OCI-LY1 (cell line): ENCODE results near the gene AMZ1.

Experiments used
- H2AFZ ChIP-seq: fragments of 200-600 bp; sonication (generic), shearing (Covaris generic); 2 replicates; pipeline ENCODE4 v1.6.0; 2014; ENCODE audit warnings: antibody characterized with exemption, mild to moderate bottlenecking, low read length
- H3F3A ChIP-seq: fragments of 200-600 bp; sonication (generic), shearing (Covaris generic); 2 replicates; pipeline ENCODE4 v1.6.0; 2014; ENCODE audit warnings: mild to moderate bottlenecking, antibody characterized with exemption, low read length, moderate library complexity; ENCODE audit not compliant: insufficient read depth
- H3K27ac ChIP-seq: fragments of 200-600 bp; sonication (generic); 2 replicates; pipeline ENCODE4 v1.5.1; 2014; ENCODE audit warnings: low read length, mixed run types, mild to moderate bottlenecking, low read depth; ENCODE audit not compliant: poor library complexity, severe bottlenecking
- H3K27me3 ChIP-seq: fragments of 200-600 bp; sonication (generic); 2 replicates; pipeline ENCODE4 v1.6.0; 2014; ENCODE audit warnings: antibody characterized with exemption, mild to moderate bottlenecking, low read length, moderate library complexity; ENCODE audit not compliant: insufficient read depth
- H3K36me3 ChIP-seq: fragments of 200-600 bp; sonication (generic); 2 replicates; pipeline ENCODE4 v1.6.1; 2014; ENCODE audit warnings: mild to moderate bottlenecking, antibody characterized with exemption, low read length, moderate library complexity, mixed read lengths; ENCODE audit not compliant: insufficient read depth
- H3K4me1 ChIP-seq: fragments of 200-600 bp; sonication (generic); 2 replicates; pipeline ENCODE4 v1.5.1; 2014; ENCODE audit warnings: mild to moderate bottlenecking, low read length, moderate library complexity; ENCODE audit not compliant: insufficient read depth, severe bottlenecking
- H3K4me2 ChIP-seq: fragments of 200-600 bp; sonication (generic), shearing (Covaris generic); 2 replicates; pipeline ENCODE4 v1.6.1; 2014; ENCODE audit warnings: low read length
- H3K4me3 ChIP-seq: fragments of 200-600 bp; sonication (generic); 2 replicates; pipeline ENCODE4 v1.5.1; 2014; ENCODE audit warnings: low read length, low read depth, mild to moderate bottlenecking, mixed read lengths; ENCODE audit not compliant: poor library complexity, severe bottlenecking
- H3K79me2 ChIP-seq: fragments of 200-600 bp; shearing (Covaris generic); 2 replicates; pipeline ENCODE4 v1.6.1; 2016; ENCODE audit warnings: mixed run types, low read length, mixed read lengths; ENCODE audit not compliant: insufficient read depth
- H3K9ac ChIP-seq: fragments of 200-600 bp; sonication (generic), shearing (Covaris generic); 2 replicates; pipeline ENCODE4 v1.6.1; 2014; ENCODE audit warnings: mild to moderate bottlenecking, low read length, mixed read lengths
- H3K9me2 ChIP-seq: fragments of 200-600 bp; sonication (generic), shearing (Covaris generic); 2 replicates; pipeline ENCODE4 v1.6.1; 2014; ENCODE audit warnings: low read depth, mild to moderate bottlenecking, low read length, mixed read lengths
- H3K9me3 ChIP-seq: fragments of 200-600 bp; shearing (Covaris generic); 2 replicates; pipeline ENCODE4 v1.6.1; 2014; ENCODE audit warnings: low read length, mixed read lengths
- H4K20me1 ChIP-seq: fragments of 200-600 bp; sonication (generic), shearing (Covaris generic); 2 replicates; pipeline ENCODE4 v1.6.0; 2016; ENCODE audit warnings: mild to moderate bottlenecking, low read length; ENCODE audit not compliant: insufficient read depth
- EZH2 ChIP-seq: fragments of 200-600 bp; sonication (generic), shearing (Covaris generic); IDR thresholded peaks from 2 replicates; pipeline ENCODE4 v1.8.0; 2017; ENCODE audit warnings: borderline replicate concordance, mixed run types, mild to moderate bottlenecking, antibody characterized with exemption, low read length, moderate library complexity, mixed read lengths
- TF ChIP-seq, protein P1 (sequence below): fragments of 200-600 bp; sonication (generic), shearing (Covaris generic); IDR thresholded peaks from 2 replicates; pipeline ENCODE4 v1.5.1; 2017; ENCODE audit warnings: mild to moderate bottlenecking, antibody characterized with exemption, low read length, moderate library complexity, mixed read lengths

AMZ1 gene, protein sequence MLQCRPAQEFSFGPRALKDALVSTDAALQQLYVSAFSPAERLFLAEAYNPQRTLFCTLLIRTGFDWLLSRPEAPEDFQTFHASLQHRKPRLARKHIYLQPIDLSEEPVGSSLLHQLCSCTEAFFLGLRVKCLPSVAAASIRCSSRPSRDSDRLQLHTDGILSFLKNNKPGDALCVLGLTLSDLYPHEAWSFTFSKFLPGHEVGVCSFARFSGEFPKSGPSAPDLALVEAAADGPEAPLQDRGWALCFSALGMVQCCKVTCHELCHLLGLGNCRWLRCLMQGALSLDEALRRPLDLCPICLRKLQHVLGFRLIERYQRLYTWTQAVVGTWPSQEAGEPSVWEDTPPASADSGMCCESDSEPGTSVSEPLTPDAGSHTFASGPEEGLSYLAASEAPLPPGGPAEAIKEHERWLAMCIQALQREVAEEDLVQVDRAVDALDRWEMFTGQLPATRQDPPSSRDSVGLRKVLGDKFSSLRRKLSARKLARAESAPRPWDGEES

DNA sequence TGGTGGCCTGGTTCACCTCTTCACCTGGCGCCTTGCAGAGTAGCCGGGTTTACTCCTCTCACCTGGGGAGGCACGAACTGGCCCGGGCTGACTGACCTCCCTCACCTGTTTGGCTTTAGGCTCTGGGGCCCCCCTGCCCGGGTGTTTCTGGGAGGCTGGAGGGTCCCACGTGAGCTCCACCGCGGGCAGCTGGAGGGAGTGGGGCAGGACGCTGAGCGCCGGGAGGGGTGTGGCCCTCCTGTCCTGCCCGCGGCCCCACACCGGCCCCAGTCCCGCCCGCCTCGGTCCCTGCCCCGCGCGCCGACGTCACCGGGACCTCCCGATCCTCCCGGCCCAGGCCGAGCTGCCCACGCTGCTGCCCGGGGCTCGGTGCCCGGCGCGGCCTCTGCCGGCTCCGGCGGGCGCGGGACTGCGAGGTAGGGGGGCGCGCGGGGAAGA lies at the start of gene AMZ1:
Gene AMZ1, plus strand, starts transcription at position 322 of the 438 bp plus-strand sequence. CDS start 12,250 bp downstream, outside the sequence.
- no peak within 1 kb of the TSS for H3K4me3 ChIP-seq

DNA sequence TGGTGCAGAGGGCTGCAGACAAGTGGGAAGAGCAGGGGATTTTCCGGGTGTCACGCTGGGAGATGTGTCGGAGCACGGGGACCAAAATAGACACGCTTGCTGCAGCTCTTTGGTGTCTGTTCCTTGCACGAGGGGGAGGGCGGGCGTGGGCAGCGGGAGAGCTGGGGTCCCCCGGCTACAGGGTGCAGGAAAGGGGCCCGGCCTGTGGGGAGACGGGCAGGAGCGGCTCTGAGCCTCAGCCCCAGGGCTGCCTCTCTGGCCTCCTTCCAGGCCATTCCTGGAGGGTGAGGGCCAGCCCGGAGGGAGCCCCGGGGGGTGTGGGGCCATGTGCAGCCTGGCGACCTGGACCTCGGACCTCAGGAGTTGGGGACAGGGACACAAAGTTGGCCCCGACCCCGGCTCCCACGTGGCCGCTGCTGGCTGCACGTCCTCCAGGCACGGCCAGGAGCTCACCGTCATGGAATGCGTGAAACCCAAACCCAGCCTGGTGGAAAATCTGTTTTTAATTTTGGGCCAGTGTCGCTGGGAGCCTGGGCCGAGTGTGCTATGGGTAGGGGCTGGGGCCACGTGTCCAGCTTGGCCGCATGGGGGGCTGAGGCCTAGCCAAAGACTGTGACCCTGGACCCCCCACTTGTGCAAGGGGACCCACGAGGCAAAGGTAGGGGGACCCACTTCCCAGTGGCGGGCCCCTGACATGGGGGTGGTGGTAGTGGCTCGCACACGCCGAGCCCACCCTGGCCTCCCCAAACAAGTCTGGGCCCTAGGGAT lies 49.6 kb upstream of the AMZ1 start:
- H3K27ac ChIP-seq, result no peak overlapping the region
- no peak overlapping the region for H3K9ac ChIP-seq
- H3F3A ChIP-seq, result no peaks in the 10 kb centered on the region
- no peak overlapping the region for H3K4me3 ChIP-seq
- H3K79me2 ChIP-seq, result no peaks in the 10 kb centered on the region
- TF ChIP-seq, protein P1, sequence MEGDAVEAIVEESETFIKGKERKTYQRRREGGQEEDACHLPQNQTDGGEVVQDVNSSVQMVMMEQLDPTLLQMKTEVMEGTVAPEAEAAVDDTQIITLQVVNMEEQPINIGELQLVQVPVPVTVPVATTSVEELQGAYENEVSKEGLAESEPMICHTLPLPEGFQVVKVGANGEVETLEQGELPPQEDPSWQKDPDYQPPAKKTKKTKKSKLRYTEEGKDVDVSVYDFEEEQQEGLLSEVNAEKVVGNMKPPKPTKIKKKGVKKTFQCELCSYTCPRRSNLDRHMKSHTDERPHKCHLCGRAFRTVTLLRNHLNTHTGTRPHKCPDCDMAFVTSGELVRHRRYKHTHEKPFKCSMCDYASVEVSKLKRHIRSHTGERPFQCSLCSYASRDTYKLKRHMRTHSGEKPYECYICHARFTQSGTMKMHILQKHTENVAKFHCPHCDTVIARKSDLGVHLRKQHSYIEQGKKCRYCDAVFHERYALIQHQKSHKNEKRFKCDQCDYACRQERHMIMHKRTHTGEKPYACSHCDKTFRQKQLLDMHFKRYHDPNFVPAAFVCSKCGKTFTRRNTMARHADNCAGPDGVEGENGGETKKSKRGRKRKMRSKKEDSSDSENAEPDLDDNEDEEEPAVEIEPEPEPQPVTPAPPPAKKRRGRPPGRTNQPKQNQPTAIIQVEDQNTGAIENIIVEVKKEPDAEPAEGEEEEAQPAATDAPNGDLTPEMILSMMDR, result no peak
- no peak for TF ChIP-seq EZH2
- no peaks in the 10 kb centered on the region for H3K9me2 ChIP-seq
- peaks cover 18% of the 10 kb centered on the region; the same call in 1 of the 2 replicates for H3K27me3 ChIP-seq
- H3K9me3 ChIP-seq, result no peaks in the 10 kb centered on the region
- no peaks in the 10 kb centered on the region for H4K20me1 ChIP-seq
- no peak overlapping the region for H2AFZ ChIP-seq
- no peaks in the 10 kb centered on the region for H3K36me3 ChIP-seq
- H3K4me2 ChIP-seq, result no peak overlapping the region
- peaks cover 15% of the 10 kb centered on the region for H3K4me1 ChIP-seq

More for the DNA sequence above, at the start of gene AMZ1:
- H3K4me1 ChIP-seq, result no peaks in the 10 kb centered on the region
- H3F3A ChIP-seq, result no peaks in the 10 kb centered on the region
- H3K27ac ChIP-seq, result no peak within 1 kb of the TSS
- H3K9ac ChIP-seq, result no peak within 1 kb of the TSS
- no peaks in the 10 kb centered on the region for H3K79me2 ChIP-seq
- no peaks in the 10 kb centered on the region for H3K9me2 ChIP-seq
- H3K9me3 ChIP-seq, result no peaks in the 10 kb centered on the region
- H3K4me2 ChIP-seq, result no peak within 1 kb of the TSS
- no peak within 1 kb of the TSS for H2AFZ ChIP-seq
- H3K27me3 ChIP-seq, result no peaks in the 10 kb centered on the region; the same call in 1 of the 2 replicates
- H4K20me1 ChIP-seq, result no peaks in the 10 kb centered on the region
- H3K36me3 ChIP-seq, result no peaks in the 10 kb centered on the region
- no peak for TF ChIP-seq EZH2
- TF ChIP-seq, protein P1, result no peak

DNA sequence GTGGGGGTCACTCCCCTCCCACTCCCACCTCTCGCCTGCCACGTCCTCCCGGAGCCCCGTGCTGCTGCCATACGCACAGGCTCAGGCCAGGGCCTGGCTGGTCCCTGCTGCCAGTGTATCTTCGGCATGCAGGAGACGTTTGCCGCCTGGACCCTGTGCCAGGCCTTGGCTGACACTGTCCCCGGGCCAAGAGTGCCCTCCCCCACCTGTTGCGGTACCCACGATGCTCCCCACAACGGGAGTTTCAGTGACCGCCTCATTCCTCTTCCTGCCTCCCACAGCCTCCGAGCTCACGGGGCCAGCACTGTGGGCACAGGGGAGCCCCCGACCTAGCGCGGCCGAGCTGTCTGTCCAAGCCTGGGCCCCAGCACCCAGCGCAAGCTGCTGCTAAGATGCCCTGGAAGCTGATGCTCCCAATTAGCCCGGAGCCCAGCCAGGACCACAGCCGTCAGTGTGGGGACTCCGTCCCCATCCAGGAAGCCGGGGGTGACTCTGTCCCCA lies 48.8 kb upstream of the AMZ1 start:
- no peaks in the 10 kb centered on the region for H3K79me2 ChIP-seq
- H3F3A ChIP-seq, result no peaks in the 10 kb centered on the region
- no peaks in the 10 kb centered on the region for H3K9me3 ChIP-seq
- H3K4me2 ChIP-seq, result no peak overlapping the region
- H4K20me1 ChIP-seq, result no peaks in the 10 kb centered on the region
- H2AFZ ChIP-seq, result no peak overlapping the region
- no peak overlapping the region for H3K9ac ChIP-seq
- no peak overlapping the region for H3K27ac ChIP-seq
- TF ChIP-seq EZH2, result no peak
- TF ChIP-seq, protein P1, result no peak
- H3K9me2 ChIP-seq, result no peaks in the 10 kb centered on the region
- H3K27me3 ChIP-seq, result peaks cover 18% of the 10 kb centered on the region; the same call in 1 of the 2 replicates
- peaks cover 15% of the 10 kb centered on the region for H3K4me1 ChIP-seq
- no peak overlapping the region for H3K4me3 ChIP-seq
- H3K36me3 ChIP-seq, result no peaks in the 10 kb centered on the region
